ENCODE measurements around the gene WIPF2.

WIPF2 gene

DNA sequence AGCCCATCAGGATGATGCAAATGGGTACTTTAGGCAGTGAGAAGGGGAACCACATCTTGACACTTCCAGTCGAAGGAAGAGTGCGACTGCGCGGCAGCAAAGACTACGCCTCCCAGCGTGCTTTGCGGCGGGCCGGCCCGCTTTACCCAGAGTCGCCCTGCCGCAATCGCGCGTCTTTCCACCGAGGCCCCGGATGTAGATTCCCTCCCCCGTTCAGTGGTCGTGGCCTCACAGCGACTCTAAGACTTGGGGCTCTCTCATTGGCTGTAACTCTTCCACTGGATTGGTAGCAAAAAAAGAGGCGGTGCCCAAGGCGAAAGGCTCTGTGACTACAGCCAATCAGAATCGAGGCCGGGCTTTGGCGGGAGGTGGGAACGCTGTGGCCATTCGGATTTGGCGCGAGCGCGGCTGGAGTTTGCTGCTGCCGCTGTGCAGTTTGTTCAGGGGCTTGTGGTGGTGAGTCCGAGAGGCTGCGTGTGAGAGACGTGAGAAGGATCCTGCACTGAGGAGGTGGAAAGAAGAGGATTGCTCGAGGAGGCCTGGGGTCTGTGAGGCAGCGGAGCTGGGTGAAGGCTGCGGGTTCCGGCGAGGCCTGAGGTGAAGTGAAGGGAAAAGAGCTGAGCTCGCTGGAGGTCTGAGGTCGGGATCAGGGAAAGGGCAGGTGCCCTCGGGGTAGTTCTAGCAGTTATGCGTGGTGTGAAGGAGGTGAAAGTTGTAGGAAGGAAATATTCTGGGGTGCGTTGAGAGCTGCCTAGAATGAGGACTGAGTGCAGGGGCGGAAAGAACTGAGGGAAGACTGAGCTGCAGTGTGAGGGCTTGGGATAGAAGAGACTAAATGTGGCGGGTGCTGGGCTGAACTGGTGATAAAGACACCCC, 68.6 kb downstream of the WIPF2 start, which contains the start of gene CDC6 (continued):
- TF ChIP-seq ZNF211 (tag by site-specific recombination; IDR thresholded peaks at IDR 0.05; ENCODE audit: low read depth) (no peak), ZNF785 (tag by site-specific recombination; IDR thresholded peaks at IDR 0.05) (no peak), ZNF658 (tag by site-specific recombination; IDR thresholded peaks at IDR 0.05) (no peak), SETDB1 (IDR thresholded peaks at IDR 0.05; ENCODE audit: insufficient read length, low read length) (no peak), ZIC2 (tag by site-specific recombination; IDR thresholded peaks at IDR 0.05) (peak; percentile 83), ELK4 (IDR thresholded peaks at IDR 0.05; ENCODE audit: borderline replicate concordance, low read depth, low read length) (0 out of 2 replicates have a peak, but pooled peaks have one; percentile 45), GLI4 (tag by site-specific recombination; IDR thresholded peaks at IDR 0.05) (peak; percentile 94), ZNF302 (tag by site-specific recombination; IDR thresholded peaks at IDR 0.05; ENCODE audit: low read depth) (no peak), ZNF280C (tag by site-specific recombination; IDR thresholded peaks at IDR 0.05) (no peak), ZSCAN16 (tag by site-specific recombination; IDR thresholded peaks at IDR 0.05) (no peak; the same call in none of the 2 replicates), ZFP69B (tag by site-specific recombination; IDR thresholded peaks at IDR 0.05) (peak; percentile 61; the same call in 1 of the 2 replicates), ZBTB1 (tag by site-specific recombination; IDR thresholded peaks at IDR 0.05) (no peak), ZEB2 (tag by site-specific recombination; IDR thresholded peaks at IDR 0.05) (peak; percentile 20; the same call in 1 of the 2 replicates), ZNF19 (tag by site-specific recombination; IDR thresholded peaks at IDR 0.05; ENCODE audit: low read depth) (no peak), ZBTB8A (tag by site-specific recombination; IDR thresholded peaks at IDR 0.05) (no peak), ZNF433 (tag by site-specific recombination; IDR thresholded peaks at IDR 0.05; ENCODE audit: low read depth) (no peak), ZSCAN5A (tag by site-specific recombination; IDR thresholded peaks at IDR 0.05) (peak; percentile 54; the same call in 1 of the 2 replicates), ZNF311 (tag by site-specific recombination; IDR thresholded peaks at IDR 0.05; ENCODE audit: borderline replicate concordance) (no peak), REST (tag by site-specific recombination; IDR thresholded peaks at IDR 0.05) (peak; percentile 65), ZNF146 (tag by site-specific recombination; IDR thresholded peaks at IDR 0.05) (no peak; the same call in 1 of the 2 replicates), ZNF138 (tag by site-specific recombination; IDR thresholded peaks at IDR 0.05; ENCODE audit: borderline replicate concordance) (no peak), INSM2 (tag by site-specific recombination; IDR thresholded peaks at IDR 0.05) (no peak), ZNF518A (tag by site-specific recombination; conservative IDR thresholded peaks at IDR 0.05; ENCODE audit: low read depth) (0 out of 2 replicates have a peak, but pooled peaks have one; percentile 36), ZNF791 (tag by site-specific recombination; IDR thresholded peaks at IDR 0.05) (no peak)
